HG03135 (cell line): ENCODE measurements around the gene SLC43A2.
"Not testable (repeated sequence)": the region's sequence is repeated elsewhere in the genome, so short reads cannot be mapped to it uniquely, and the experiment has no call there.

Experiments used
- ATAC-seq: cut with Tn5 transposase; IDR thresholded peaks from one replicate; pipeline ENCODE4 v1.9.1; 2021; ENCODE audit warnings: mild to moderate bottlenecking, moderate library complexity; ENCODE audit not compliant: unreplicated experiment

Gene SLC43A2

GRCh38 chr17:1546292-1546922, 82.2 kb downstream of the SLC43A2 start:
- no peak for ATAC-seq

GRCh38 chr17:1545618-1546017, 83.0 kb downstream of the SLC43A2 start:
- no peak for ATAC-seq

- ATAC-seq, result no peak
Observed at GRCh38 chr17:1542316-1542715, 86.3 kb downstream of the SLC43A2 start.

GRCh38 chr17:1541367-1541904, 87.2 kb downstream of the SLC43A2 start:
- no peak for ATAC-seq

GRCh38 chr17:1539811-1540210, 88.8 kb downstream of the SLC43A2 start:
- no peak for ATAC-seq

- ATAC-seq, result no peak
Observed at GRCh38 chr17:1535737-1536136, 92.9 kb downstream of the SLC43A2 start.

- ATAC-seq, result no peak
Observed at GRCh38 chr17:1533661-1534325, 94.8 kb downstream of the SLC43A2 start.

- no peak for ATAC-seq
Observed at GRCh38 chr17:1532836-1533602, 95.6 kb downstream of the SLC43A2 start.

- no peak for ATAC-seq
Observed at GRCh38 chr17:1529863-1530262, 98.8 kb downstream of the SLC43A2 start.

GRCh38 chr17:1526876-1527275, 101.8 kb downstream of the SLC43A2 start:
- ATAC-seq, result not testable (repeated sequence)

- no peak for ATAC-seq
Observed at GRCh38 chr17:1522626-1523025, 106.0 kb downstream of the SLC43A2 start.

- no peak for ATAC-seq
Observed at GRCh38 chr17:1521086-1521640, 107.5 kb downstream of the SLC43A2 start.

- ATAC-seq, result no peak
Observed at GRCh38 chr17:1519678-1520077, 109.0 kb downstream of the SLC43A2 start.
